ENCODE data around the gene PPP2R5A.

The PPP2R5A gene

DNA sequence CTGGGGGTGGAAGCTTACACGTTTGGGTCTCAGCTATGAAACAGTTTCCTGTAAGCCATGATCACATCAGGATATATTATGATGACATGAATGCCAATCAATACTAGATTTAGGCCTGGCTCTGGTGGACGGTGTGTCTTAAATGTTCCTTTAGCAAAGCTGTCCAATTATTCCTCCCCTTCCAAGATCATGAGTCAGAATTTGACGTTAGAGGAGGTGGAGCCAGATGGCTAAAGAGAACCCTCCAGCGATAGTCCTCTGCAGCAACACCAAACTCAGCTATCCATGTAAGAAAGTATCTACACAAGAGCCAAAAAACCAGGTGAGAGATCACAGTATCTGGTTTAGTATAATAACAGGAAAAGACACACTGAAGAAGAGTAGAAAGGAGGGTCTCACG lies 81.7 kb downstream of the PPP2R5A start:
- WGBS (ENCODE audit: extremely low coverage, insufficient coverage, low lambda C conversion rate): no CpG with 5 or more reads among the region's 5 CpGs
- no peak overlapping the region for H3K27ac ChIP-seq (ENCODE audit: low read depth, low read length)
- H3K27me3 ChIP-seq (ENCODE audit: insufficient read depth, low read length, poor library complexity): no peaks in the 10 kb centered on the region
- peaks cover 3% of the 10 kb centered on the region for H3K4me1 ChIP-seq (ENCODE audit: control insufficient read depth, low read depth, low read length)
- H2BK120ac ChIP-seq (ENCODE audit: low read depth, low read length): no peak overlapping the region
- no peak overlapping the region for H3K56ac ChIP-seq (ENCODE audit: low read length)
- H3K4me3 ChIP-seq (ENCODE audit: low read length): no peak overlapping the region
- no peak overlapping the region for H2BK15ac ChIP-seq (replicated peaks; ENCODE audit: low read depth)
- H2AK5ac ChIP-seq (ENCODE audit: low read length): no peak overlapping the region
- H3K23ac ChIP-seq (ENCODE audit: low read length): no peak overlapping the region
- no peak overlapping the region for H4K5ac ChIP-seq (ENCODE audit: low read length)
- no peak overlapping the region for H4K8ac ChIP-seq (ENCODE audit: low read depth, low read length)
- H3K18ac ChIP-seq (ENCODE audit: low read length): no peak overlapping the region
- H3K79me2 ChIP-seq (ENCODE audit: control insufficient read depth, insufficient read depth, low read length): no peaks in the 10 kb centered on the region
- H3K36me3 ChIP-seq (ENCODE audit: control insufficient read depth, insufficient read depth, low read length): no peaks in the 10 kb centered on the region
- no peaks in the 10 kb centered on the region for H3K79me1 ChIP-seq (ENCODE audit: low read length)
- no peak for DNase-seq
- H2BK5ac ChIP-seq (ENCODE audit: low read length): no peak overlapping the region
- no peak overlapping the region for H3K4ac ChIP-seq (ENCODE audit: low read depth, low read length)
- no peak overlapping the region for H3K4me2 ChIP-seq (ENCODE audit: low read length)
- H3K9ac ChIP-seq (ENCODE audit: low read length): no peak overlapping the region

DNA sequence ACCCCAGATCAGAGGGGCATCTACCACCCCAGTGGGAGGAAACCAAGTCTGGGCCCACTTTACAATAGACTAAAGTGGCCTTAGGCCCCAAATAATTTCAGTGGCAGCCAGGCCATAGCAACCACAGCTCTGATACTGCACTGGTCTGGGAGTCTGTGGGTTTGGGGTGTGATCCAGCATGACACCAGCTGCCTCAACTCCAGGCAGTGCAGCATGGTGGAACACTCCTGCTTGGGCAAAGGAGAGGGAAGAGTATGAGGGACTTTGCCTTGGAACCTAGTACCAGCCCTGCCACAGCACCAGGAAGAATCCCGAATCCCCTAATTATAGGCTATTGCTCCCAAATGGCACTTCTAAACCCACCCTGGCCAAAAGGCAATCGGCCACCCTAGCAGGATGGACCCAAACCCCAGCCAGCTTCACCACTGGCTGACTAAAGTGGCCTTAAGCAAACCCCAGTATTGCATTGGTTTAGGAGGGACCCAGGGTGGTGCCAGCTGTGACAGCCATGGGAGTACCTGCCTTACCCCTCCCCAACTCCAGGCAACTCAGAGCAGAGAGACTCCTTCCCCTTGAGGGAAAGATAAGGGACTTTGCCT lies 82.4 kb downstream of the PPP2R5A start:
- DNase-seq: no peak
- no peaks in the 10 kb centered on the region for H3K79me2 ChIP-seq (ENCODE audit: control insufficient read depth, insufficient read depth, low read length)
- no peak overlapping the region for H3K27ac ChIP-seq (ENCODE audit: low read depth, low read length)
- no peaks in the 10 kb centered on the region for H3K36me3 ChIP-seq (ENCODE audit: control insufficient read depth, insufficient read depth, low read length)
- no peak overlapping the region for H4K5ac ChIP-seq (ENCODE audit: low read length)
- no peak overlapping the region for H3K4me3 ChIP-seq (ENCODE audit: low read length)
- no peak overlapping the region for H3K18ac ChIP-seq (ENCODE audit: low read length)
- H3K27me3 ChIP-seq (ENCODE audit: insufficient read depth, low read length, poor library complexity): no peaks in the 10 kb centered on the region
- H2BK120ac ChIP-seq (ENCODE audit: low read depth, low read length): no peak overlapping the region
- no peak overlapping the region for H3K23ac ChIP-seq (ENCODE audit: low read length)
- no peaks in the 10 kb centered on the region for H3K79me1 ChIP-seq (ENCODE audit: low read length)
- H2BK15ac ChIP-seq (replicated peaks; ENCODE audit: low read depth): no peak overlapping the region
- no peak overlapping the region for H3K56ac ChIP-seq (ENCODE audit: low read length)
- H2AK5ac ChIP-seq (ENCODE audit: low read length): no peak overlapping the region
- H4K8ac ChIP-seq (ENCODE audit: low read depth, low read length): no peak overlapping the region
- H3K4ac ChIP-seq (ENCODE audit: low read depth, low read length): no peak overlapping the region
- WGBS (ENCODE audit: extremely low coverage, insufficient coverage, low lambda C conversion rate): no CpG with 5 or more reads among the region's 2 CpGs
- H3K4me2 ChIP-seq (ENCODE audit: low read length): no peak overlapping the region
- peaks cover 3% of the 10 kb centered on the region for H3K4me1 ChIP-seq (ENCODE audit: control insufficient read depth, low read depth, low read length)
- H2BK5ac ChIP-seq (ENCODE audit: low read length): no peak overlapping the region
- H3K9ac ChIP-seq (ENCODE audit: low read length): no peak overlapping the region

DNA sequence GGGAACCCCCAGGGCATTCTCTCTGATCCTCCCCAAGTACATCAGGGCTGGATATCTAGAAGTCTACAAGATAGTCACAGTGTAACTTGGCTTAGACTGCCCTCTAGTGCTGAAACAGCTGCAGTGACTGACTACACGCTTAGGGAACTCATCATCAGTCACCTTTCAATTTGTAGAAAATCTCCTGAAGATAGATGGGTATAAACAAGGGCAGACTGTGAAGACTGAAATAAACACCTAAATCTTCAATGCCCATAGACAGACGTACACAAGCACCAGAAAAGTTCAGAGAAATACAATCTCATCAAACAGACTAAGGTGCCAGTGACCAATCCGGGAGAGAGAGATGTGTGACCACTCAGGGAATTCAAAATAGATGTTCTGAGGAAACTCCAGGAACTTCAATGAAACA lies 82.9 kb downstream of the PPP2R5A start:
- peaks cover 3% of the 10 kb centered on the region for H3K4me1 ChIP-seq (ENCODE audit: control insufficient read depth, low read depth, low read length)
- no peaks in the 10 kb centered on the region for H3K79me2 ChIP-seq (ENCODE audit: control insufficient read depth, insufficient read depth, low read length)
- no peaks in the 10 kb centered on the region for H3K27me3 ChIP-seq (ENCODE audit: insufficient read depth, low read length, poor library complexity)
- no peak overlapping the region for H2BK120ac ChIP-seq (ENCODE audit: low read depth, low read length)
- H3K23ac ChIP-seq (ENCODE audit: low read length): no peak overlapping the region
- peak; percentile 95 for DNase-seq
- H3K27ac ChIP-seq (ENCODE audit: low read depth, low read length): no peak overlapping the region
- no CpG with 5 or more reads among the region's 3 CpGs for WGBS (ENCODE audit: extremely low coverage, insufficient coverage, low lambda C conversion rate)
- H2BK5ac ChIP-seq (ENCODE audit: low read length): no peak overlapping the region
- H3K4me2 ChIP-seq (ENCODE audit: low read length): no peak overlapping the region
- H3K18ac ChIP-seq (ENCODE audit: low read length): no peak overlapping the region
- no peak overlapping the region for H3K56ac ChIP-seq (ENCODE audit: low read length)
- no peak overlapping the region for H4K5ac ChIP-seq (ENCODE audit: low read length)
- H3K9ac ChIP-seq (ENCODE audit: low read length): no peak overlapping the region
- H2BK15ac ChIP-seq (replicated peaks; ENCODE audit: low read depth): no peak overlapping the region
- H3K36me3 ChIP-seq (ENCODE audit: control insufficient read depth, insufficient read depth, low read length): no peaks in the 10 kb centered on the region
- H2AK5ac ChIP-seq (ENCODE audit: low read length): no peak overlapping the region
- no peak overlapping the region for H3K4me3 ChIP-seq (ENCODE audit: low read length)
- H3K4ac ChIP-seq (ENCODE audit: low read depth, low read length): no peak overlapping the region
- H4K8ac ChIP-seq (ENCODE audit: low read depth, low read length): no peak overlapping the region
- H3K79me1 ChIP-seq (ENCODE audit: low read length): no peaks in the 10 kb centered on the region

DNA sequence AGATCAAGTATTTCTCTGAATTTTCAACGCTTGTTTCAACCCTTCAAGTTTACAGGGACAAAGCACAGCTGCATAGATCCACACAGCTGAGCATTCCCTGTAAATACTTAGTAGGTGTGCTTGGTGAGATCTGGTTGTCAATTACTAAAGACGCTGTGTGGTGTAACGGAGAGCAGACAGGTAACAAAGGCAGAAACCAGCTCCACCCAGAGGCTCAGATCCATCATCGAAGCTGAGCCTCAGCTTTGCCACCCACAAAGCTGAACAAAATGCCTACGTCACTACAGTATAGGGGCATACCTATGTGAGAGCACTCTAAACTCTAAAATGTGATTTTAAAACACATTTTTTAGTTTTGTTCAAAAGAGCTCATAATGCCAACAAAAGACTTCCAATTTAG lies 90.8 kb downstream of the PPP2R5A start:
- Histone ChIP-seq H3K23ac (ENCODE audit: low read length) (no peak overlapping the region), H3K9ac (ENCODE audit: low read length) (no peak overlapping the region), H3K4me2 (ENCODE audit: low read length) (no peak overlapping the region), H2BK15ac (replicated peaks; ENCODE audit: low read depth) (no peak overlapping the region), H4K8ac (ENCODE audit: low read depth, low read length) (no peak overlapping the region), H4K5ac (ENCODE audit: low read length) (no peak overlapping the region), H3K27me3 (ENCODE audit: insufficient read depth, low read length, poor library complexity) (no peaks in the 10 kb centered on the region), H3K4me3 (ENCODE audit: low read length) (no peak overlapping the region), H3K4me1 (ENCODE audit: control insufficient read depth, low read depth, low read length) (no peaks in the 10 kb centered on the region), H3K18ac (ENCODE audit: low read length) (no peak overlapping the region), H3K79me1 (ENCODE audit: low read length) (no peaks in the 10 kb centered on the region), H3K79me2 (ENCODE audit: control insufficient read depth, insufficient read depth, low read length) (no peaks in the 10 kb centered on the region), H2BK120ac (ENCODE audit: low read depth, low read length) (no peak overlapping the region), H3K27ac (ENCODE audit: low read depth, low read length) (no peak overlapping the region), H3K4ac (ENCODE audit: low read depth, low read length) (no peak overlapping the region), H2AK5ac (ENCODE audit: low read length) (no peak overlapping the region), H3K56ac (ENCODE audit: low read length) (no peak overlapping the region), H2BK5ac (ENCODE audit: low read length) (no peak overlapping the region), H3K36me3 (ENCODE audit: control insufficient read depth, insufficient read depth, low read length) (peaks cover 3% of the 10 kb centered on the region)
- WGBS (ENCODE audit: extremely low coverage, insufficient coverage, low lambda C conversion rate): no CpG with 5 or more reads among the region's 5 CpGs
- DNase-seq: no peak

DNA sequence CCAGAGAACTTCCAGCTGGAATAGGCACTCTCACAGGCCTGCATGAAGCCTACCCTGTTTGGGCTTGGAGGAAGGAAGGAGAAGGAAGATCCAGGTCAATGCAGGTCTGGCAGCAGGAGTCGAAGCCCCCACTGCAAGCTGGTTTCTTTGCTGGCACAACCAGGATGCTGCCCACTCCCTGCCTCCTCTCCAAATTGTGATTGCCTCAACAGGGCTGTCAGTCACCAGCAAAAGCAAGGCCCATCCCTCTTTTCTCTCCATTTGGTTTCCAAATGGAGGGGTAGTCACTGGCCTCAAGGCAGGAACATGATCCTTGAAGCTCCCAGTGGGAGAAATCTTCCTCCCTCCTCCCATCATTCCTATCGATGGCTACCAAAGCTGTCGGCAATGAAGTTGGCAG lies 92.4 kb downstream of the PPP2R5A start:
- no peak overlapping the region for H4K5ac ChIP-seq (ENCODE audit: low read length)
- H3K79me1 ChIP-seq (ENCODE audit: low read length): no peaks in the 10 kb centered on the region
- no peak for DNase-seq
- peaks cover 3% of the 10 kb centered on the region for H3K36me3 ChIP-seq (ENCODE audit: control insufficient read depth, insufficient read depth, low read length)
- H3K9ac ChIP-seq (ENCODE audit: low read length): no peak overlapping the region
- no peak overlapping the region for H2BK15ac ChIP-seq (replicated peaks; ENCODE audit: low read depth)
- H2BK120ac ChIP-seq (ENCODE audit: low read depth, low read length): no peak overlapping the region
- no peak overlapping the region for H4K8ac ChIP-seq (ENCODE audit: low read depth, low read length)
- no peaks in the 10 kb centered on the region for H3K4me1 ChIP-seq (ENCODE audit: control insufficient read depth, low read depth, low read length)
- H3K27me3 ChIP-seq (ENCODE audit: insufficient read depth, low read length, poor library complexity): no peaks in the 10 kb centered on the region
- H3K56ac ChIP-seq (ENCODE audit: low read length): no peak overlapping the region
- no peak overlapping the region for H3K23ac ChIP-seq (ENCODE audit: low read length)
- no peak overlapping the region for H3K4me2 ChIP-seq (ENCODE audit: low read length)
- H2AK5ac ChIP-seq (ENCODE audit: low read length): no peak overlapping the region
- H3K79me2 ChIP-seq (ENCODE audit: control insufficient read depth, insufficient read depth, low read length): no peaks in the 10 kb centered on the region
- no peak overlapping the region for H3K4ac ChIP-seq (ENCODE audit: low read depth, low read length)
- H3K4me3 ChIP-seq (ENCODE audit: low read length): no peak overlapping the region
- no peak overlapping the region for H3K18ac ChIP-seq (ENCODE audit: low read length)
- H3K27ac ChIP-seq (ENCODE audit: low read depth, low read length): no peak overlapping the region
- H2BK5ac ChIP-seq (ENCODE audit: low read length): no peak overlapping the region
- no CpG with 5 or more reads among the region's 3 CpGs for WGBS (ENCODE audit: extremely low coverage, insufficient coverage, low lambda C conversion rate)

DNA sequence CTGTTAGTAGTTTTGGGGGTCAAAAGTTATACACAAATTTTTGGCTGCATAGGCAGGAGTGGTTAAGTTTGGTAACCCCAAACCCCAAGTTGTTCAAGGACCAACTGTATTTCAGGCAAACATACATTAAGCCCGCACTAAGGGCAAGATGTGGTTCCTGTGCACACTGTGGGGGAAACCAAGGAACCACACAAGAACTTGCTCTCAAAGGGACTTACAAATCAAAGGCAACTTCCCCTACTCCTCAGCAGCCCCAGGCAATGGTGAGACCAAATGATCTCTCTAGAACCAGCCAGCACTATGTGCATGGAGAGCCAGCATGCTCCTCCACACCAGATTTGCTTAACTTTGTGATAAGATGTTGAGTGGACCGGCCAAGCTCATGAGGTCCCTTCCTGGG lies 94.2 kb downstream of the PPP2R5A start:
- Histone ChIP-seq H3K4me2 (ENCODE audit: low read length) (no peak overlapping the region), H3K4me3 (ENCODE audit: low read length) (no peak overlapping the region), H3K9ac (ENCODE audit: low read length) (no peak overlapping the region), H3K4ac (ENCODE audit: low read depth, low read length) (no peak overlapping the region), H2AK5ac (ENCODE audit: low read length) (no peak overlapping the region), H4K8ac (ENCODE audit: low read depth, low read length) (no peak overlapping the region), H3K56ac (ENCODE audit: low read length) (no peak overlapping the region), H2BK15ac (replicated peaks; ENCODE audit: low read depth) (no peak overlapping the region), H3K23ac (ENCODE audit: low read length) (no peak overlapping the region), H2BK5ac (ENCODE audit: low read length) (no peak overlapping the region), H3K4me1 (ENCODE audit: control insufficient read depth, low read depth, low read length) (no peaks in the 10 kb centered on the region), H3K79me2 (ENCODE audit: control insufficient read depth, insufficient read depth, low read length) (no peaks in the 10 kb centered on the region), H3K36me3 (ENCODE audit: control insufficient read depth, insufficient read depth, low read length) (peaks cover 3% of the 10 kb centered on the region), H3K79me1 (ENCODE audit: low read length) (no peaks in the 10 kb centered on the region), H2BK120ac (ENCODE audit: low read depth, low read length) (no peak overlapping the region), H4K5ac (ENCODE audit: low read length) (no peak overlapping the region), H3K27ac (ENCODE audit: low read depth, low read length) (no peak overlapping the region), H3K27me3 (ENCODE audit: insufficient read depth, low read length, poor library complexity) (no peaks in the 10 kb centered on the region), H3K18ac (ENCODE audit: low read length) (no peak overlapping the region)
- no CpG with 5 or more reads among the region's 2 CpGs for WGBS (ENCODE audit: extremely low coverage, insufficient coverage, low lambda C conversion rate)
- no peak for DNase-seq

All from mesendoderm (in vitro differentiated cells).